Activated naive CD4-positive, alpha-beta T cell treated with anti-CD3 and anti-CD28 coated beads, Interleukin-2, amount 50 U/mL, for 72 hours (primary cell): ENCODE measurements around the gene ACE. TPM values are rescaled to one million over a fixed set of nuclear protein-coding genes. Genes with fewer than 3 reads are reported as not detected.
A peak's percentile ranks its signal among the peaks of the same experiment; 100 is the strongest.

Source experiments
- ATAC-seq, 2 donors: fragments of 150-1000 bp; cut with Tn5 transposase; 2 replicates each; pipeline ENCODE4 v1.10.0; 2021; ENCODE audit warnings: mild to moderate bottlenecking in 2 of 2, moderate library complexity in 2 of 2
- DNase-seq, 2 donors: peaks; one replicate each; pipeline ENCODE4 v3.0.0; 2021 to 2022; ENCODE audit warnings: low spot score in 2 of 2
- H3K27ac Mint-ChIP-seq, 2 donors: one replicate each; pipeline ENCODE4 v1.8.0; 2022; ENCODE audit warnings: mild to moderate bottlenecking in 2 of 2, mixed read lengths in 2 of 2
- H3K36me3 Mint-ChIP-seq, 2 donors: one replicate each; pipeline ENCODE4 v1.8.0; 2022; ENCODE audit warnings: mixed read lengths in 2 of 2
- H3K9me3 Mint-ChIP-seq, 2 donors: one replicate each; pipeline ENCODE4 v1.8.0; 2022; ENCODE audit warnings: mixed read lengths in 2 of 2
- total RNA-seq, 2 donors: library from RNA; stranded (reverse); gene quantifications; one replicate each; pipeline ENCODE4 v1.2.3, GENCODE V29; 2022

The ACE gene
- total RNA-seq, result under 1 TPM; 0.39 to 0.66 TPM

- no peak within 1 kb of the TSS for H3K27ac Mint-ChIP-seq
- no peaks in the 10 kb centered on the region for H3K36me3 Mint-ChIP-seq
- ATAC-seq (peak; percentile 38 to 66), DNase-seq (peak in 1 of 2 donors; percentile 29)
- H3K9me3 Mint-ChIP-seq, result no peaks in the 10 kb centered on the region
These were observed at the start of gene ACE for GRCh38 chr17:63476854-63477479. ACE (plus strand) TSS chr17:63477061; CDS start chr17:63477095, 34 bp downstream.

DNA sequence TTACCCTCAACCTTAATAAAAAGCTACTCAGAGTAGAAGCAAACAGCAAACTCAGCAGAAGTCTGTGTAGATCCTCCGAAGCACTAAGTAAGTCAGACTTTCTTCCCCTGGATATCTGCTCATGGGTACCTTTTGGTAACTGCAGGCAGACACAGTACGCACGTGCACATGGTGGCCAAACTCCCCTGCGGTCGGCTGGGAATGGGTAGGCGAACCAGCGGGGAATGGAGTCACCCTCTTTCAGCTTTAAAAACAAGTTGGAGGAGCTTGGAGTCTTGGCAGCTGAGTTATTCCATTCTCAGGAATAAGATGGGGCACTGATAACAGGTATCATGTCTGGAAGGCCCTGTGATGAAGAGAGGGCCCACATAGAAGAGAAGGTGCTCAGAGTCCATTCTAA lies 47.1 kb upstream of the ACE start:
- Mint-ChIP-seq H3K9me3 (no peaks in the 10 kb centered on the region), H3K36me3 (no peaks in the 10 kb centered on the region), H3K27ac (no peak overlapping the region)
- ATAC-seq (no peak), DNase-seq (no peak)

- ATAC-seq, result no peak
- no peak for DNase-seq
- Mint-ChIP-seq H3K9me3 (no peaks in the 10 kb centered on the region), H3K36me3 (no peaks in the 10 kb centered on the region), H3K27ac (no peak overlapping the region)
These were observed 46.6 kb upstream of the ACE start for GRCh38 chr17:63430223-63430622.

DNA sequence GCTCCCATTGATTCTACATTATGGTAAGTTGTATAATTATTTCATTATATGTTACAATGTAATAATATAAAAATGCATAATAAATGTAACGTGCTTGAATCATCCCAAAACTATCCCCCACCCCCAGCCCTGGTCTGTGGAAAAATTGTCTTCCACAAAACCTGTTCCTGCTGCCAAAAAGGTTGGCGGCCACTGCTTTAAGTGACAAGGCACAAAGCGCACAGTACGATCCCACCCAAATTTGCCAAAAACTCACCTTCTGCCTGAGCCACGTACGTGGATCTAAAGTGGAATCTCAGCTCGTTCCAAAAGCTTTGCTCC lies 45.3 kb upstream of the ACE start:
- no peaks in the 10 kb centered on the region for H3K36me3 Mint-ChIP-seq
- DNase-seq (no peak), ATAC-seq (no peak)
- no peaks in the 10 kb centered on the region for H3K9me3 Mint-ChIP-seq
- H3K27ac Mint-ChIP-seq, result no peak overlapping the region

DNA sequence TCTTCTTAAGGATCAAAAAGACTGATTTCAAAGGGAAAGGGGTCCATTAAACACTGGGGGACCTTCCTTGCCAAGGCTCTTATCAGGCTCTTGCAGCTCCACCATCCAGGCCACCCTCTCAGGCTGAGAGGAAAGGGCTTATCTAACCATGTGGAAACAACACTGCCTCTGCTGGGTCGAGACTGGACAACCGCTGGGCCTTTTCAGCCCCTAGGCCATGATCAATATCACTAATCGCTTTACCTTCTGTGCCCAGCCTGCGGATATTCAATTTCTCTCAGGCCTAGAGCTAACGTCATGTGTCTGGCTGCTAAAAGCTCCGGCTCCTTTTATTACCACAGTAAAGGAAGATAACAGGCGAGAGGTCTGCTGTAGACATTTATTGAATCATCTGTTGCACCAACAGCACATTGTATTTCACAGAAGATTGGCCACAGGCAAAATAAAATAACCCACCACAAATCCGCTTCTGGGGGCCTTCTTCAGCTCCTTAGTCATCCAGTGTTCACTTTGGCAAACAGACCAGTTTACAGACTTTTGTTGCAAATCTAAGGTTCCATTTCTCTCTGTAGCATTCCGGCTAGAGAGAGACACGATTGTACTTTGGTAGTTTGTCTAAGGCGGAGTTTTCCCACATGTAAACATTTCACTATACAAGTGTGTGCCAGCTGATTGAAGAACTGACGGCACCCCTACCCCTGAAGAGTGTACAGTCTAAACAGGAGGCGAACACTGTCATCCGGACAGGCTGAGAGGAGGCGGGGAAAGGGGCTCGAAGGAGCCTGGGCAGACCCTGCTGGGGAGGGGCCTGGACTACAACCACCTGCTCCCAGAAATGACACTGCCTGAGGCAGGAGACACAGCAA lies 44.7 kb upstream of the ACE start:
- no peak for ATAC-seq
- no peak for DNase-seq
- no peak overlapping the region for H3K27ac Mint-ChIP-seq
- no peaks in the 10 kb centered on the region for H3K36me3 Mint-ChIP-seq
- no peaks in the 10 kb centered on the region for H3K9me3 Mint-ChIP-seq

- Mint-ChIP-seq H3K27ac (no peak overlapping the region), H3K9me3 (no peaks in the 10 kb centered on the region), H3K36me3 (no peaks in the 10 kb centered on the region)
- ATAC-seq (no peak), DNase-seq (no peak)
These were observed 42.9 kb upstream of the ACE start for GRCh38 chr17:63433746-63434591.

- H3K27ac Mint-ChIP-seq, result peak overlapping the region in 1 of 2 donors; percentile 36
- no peaks in the 10 kb centered on the region for H3K36me3 Mint-ChIP-seq
- DNase-seq, result no peak
- no peaks in the 10 kb centered on the region for H3K9me3 Mint-ChIP-seq
- no peak for ATAC-seq
These were observed 41.8 kb upstream of the ACE start for GRCh38 chr17:63434951-63435571.

GRCh38 chr17:63435681-63436522 lies 41.0 kb upstream of the ACE start:
- ATAC-seq, result peak in 1 of 2 donors; percentile 22
- Mint-ChIP-seq H3K27ac (no peak overlapping the region), H3K36me3 (no peaks in the 10 kb centered on the region), H3K9me3 (no peaks in the 10 kb centered on the region)
- DNase-seq, result no peak

GRCh38 chr17:63436523-63437110 lies 40.2 kb upstream of the ACE start:
- DNase-seq (no peak), ATAC-seq (no peak)
- no peaks in the 10 kb centered on the region for H3K36me3 Mint-ChIP-seq
- no peaks in the 10 kb centered on the region for H3K9me3 Mint-ChIP-seq
- no peak overlapping the region for H3K27ac Mint-ChIP-seq

- Mint-ChIP-seq H3K9me3 (no peaks in the 10 kb centered on the region), H3K27ac (no peak overlapping the region), H3K36me3 (no peaks in the 10 kb centered on the region)
- no peak for DNase-seq
- no peak for ATAC-seq
These were observed 39.4 kb upstream of the ACE start for GRCh38 chr17:63437287-63438091.

GRCh38 chr17:63438092-63439051 lies 38.5 kb upstream of the ACE start:
- Mint-ChIP-seq H3K36me3 (no peaks in the 10 kb centered on the region), H3K27ac (no peak overlapping the region), H3K9me3 (no peaks in the 10 kb centered on the region)
- no peak for DNase-seq
- no peak for ATAC-seq

GRCh38 chr17:63439687-63440086 lies 37.2 kb upstream of the ACE start:
- DNase-seq, result no peak
- Mint-ChIP-seq H3K9me3 (no peaks in the 10 kb centered on the region), H3K27ac (peak overlapping the region; percentile 18 to 65)

GRCh38 chr17:63440127-63440769 lies 36.6 kb upstream of the ACE start:
- ATAC-seq (peak in 1 of 2 donors; percentile 23), DNase-seq (no peak)
- Mint-ChIP-seq H3K9me3 (no peaks in the 10 kb centered on the region), H3K27ac (peak overlapping the region; percentile 18 to 65), H3K36me3 (no peaks in the 10 kb centered on the region)

More at GRCh38 chr17:63439687-63440086, 37.2 kb upstream of the ACE start:
- no peak for ATAC-seq
- H3K36me3 Mint-ChIP-seq, result no peaks in the 10 kb centered on the region
